Left lobe of liver (tissue), 2 donors: ENCODE measurements around the gene VPS35L. TPM values are rescaled to one million over a fixed set of nuclear protein-coding genes. Genes with fewer than 3 reads are reported as not detected.
A peak's percentile ranks its signal among the peaks of the same experiment; 100 is the strongest.
"Not testable (repeated sequence)": the region's sequence is repeated elsewhere in the genome, so short reads cannot be mapped to it uniquely, and the experiment has no call there.

Experiments
- ATAC-seq: fragments of 200-7000 bp; cut with Tn5 transposase; one replicate; pipeline ENCODE4 v1.9.1; 2020; ENCODE audit warnings: mild to moderate bottlenecking, moderate library complexity
- DNase-seq: peaks from one replicate; pipeline ENCODE4 v3.0.0-alpha.2; 2020; ENCODE audit warnings: low spot score
- total RNA-seq: library from RNA; stranded (reverse); gene quantifications from one replicate; pipeline ENCODE4 v1.2.1, GENCODE V29; 2021
- donor health status: DM: no; HTN: no; CAD: no; lungs with moderate emphysema.
- donor health status: DM: no; HTN: yes; CAD: no.

Gene VPS35L
- total RNA-seq, 1 donor from 2014 or later: 16.5 TPM

GRCh38 chr16:19642501-19642900 lies 87.0 kb downstream of the VPS35L start:
- no peak for ATAC-seq

GRCh38 chr16:19644877-19645276 lies 89.4 kb downstream of the VPS35L start:
- ATAC-seq: no peak
- DNase-seq: no peak

More at GRCh38 chr16:19642501-19642900, 87.0 kb downstream of the VPS35L start:
- no peak for DNase-seq

DNA sequence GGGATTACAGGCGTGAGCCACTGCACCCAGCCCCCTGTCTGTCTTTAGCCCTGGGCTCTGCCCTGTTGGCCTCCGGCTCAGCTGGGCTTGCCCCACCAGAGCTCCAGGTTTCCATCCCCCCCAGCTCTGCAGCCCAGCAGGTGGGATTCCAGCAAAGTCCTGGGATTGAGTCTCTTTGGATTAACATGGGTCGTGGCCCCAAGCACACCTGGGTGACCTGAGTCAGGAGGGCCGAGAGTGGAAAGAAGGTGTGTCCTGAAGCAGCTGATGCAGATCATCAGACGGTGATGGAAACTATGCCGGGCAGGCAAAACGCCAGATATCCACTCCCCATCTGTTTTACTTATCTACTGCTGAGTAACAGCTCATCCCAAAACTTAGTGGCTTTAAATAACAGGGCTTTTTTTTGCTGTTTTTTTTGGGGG lies 90.1 kb downstream of the VPS35L start:
- no peak for DNase-seq

DNA sequence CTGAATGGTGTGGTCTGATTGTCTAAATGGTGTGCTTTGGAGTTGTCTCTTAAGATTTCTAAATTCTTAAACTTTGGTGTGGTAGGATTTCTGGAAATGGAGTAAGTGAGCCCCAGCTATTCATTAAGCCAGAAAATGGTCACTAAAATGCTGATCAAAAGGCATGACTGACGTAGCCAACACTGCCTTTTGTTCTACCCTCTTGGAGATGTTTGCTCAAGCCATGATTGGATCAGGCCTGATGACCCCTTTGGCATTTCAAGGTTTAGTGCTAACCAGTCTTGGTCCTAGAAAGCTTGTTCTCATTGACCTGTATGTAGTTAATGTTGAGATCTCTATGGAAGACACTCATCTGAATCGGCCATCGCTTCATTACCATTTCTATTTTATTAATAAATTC lies 94.5 kb downstream of the VPS35L start:
- ATAC-seq (no peak), DNase-seq (no peak)

More for the DNA sequence above, 90.1 kb downstream of the VPS35L start:
- no peak for ATAC-seq

- DNase-seq: no peak
- ATAC-seq: no peak
These were observed 98.6 kb downstream of the VPS35L start for GRCh38 chr16:19654147-19654546.

DNA sequence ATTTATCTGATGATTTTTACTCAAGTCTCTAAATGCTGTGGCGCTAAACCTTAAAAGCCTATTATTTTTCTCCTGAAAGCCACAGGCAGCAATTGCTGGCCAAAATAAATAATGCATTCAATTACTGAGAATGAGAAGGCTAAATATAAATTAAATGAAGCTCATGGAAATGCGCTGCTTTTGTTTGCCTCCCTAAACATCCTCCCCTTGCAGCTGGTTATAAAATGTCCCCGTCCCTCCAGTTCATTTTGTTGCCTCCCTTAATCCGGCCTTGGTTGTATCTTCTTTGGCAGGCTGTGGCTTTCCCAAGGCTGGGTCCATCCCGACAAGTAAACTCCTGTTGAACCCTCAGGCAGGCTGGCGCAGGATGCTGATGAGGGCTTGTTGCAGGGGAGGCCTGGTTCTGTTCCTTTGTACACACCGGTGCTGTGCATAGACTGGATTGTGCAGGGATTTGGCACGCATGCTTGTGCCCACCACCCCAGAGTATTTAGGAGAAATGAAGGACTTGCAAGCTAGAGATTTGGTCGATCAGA lies 99.8 kb downstream of the VPS35L start:
- DNase-seq (no peak), ATAC-seq (no peak)

- DNase-seq: no peak
- ATAC-seq: no peak
These were observed 102.3 kb downstream of the VPS35L start for GRCh38 chr16:19657831-19658230.

DNA sequence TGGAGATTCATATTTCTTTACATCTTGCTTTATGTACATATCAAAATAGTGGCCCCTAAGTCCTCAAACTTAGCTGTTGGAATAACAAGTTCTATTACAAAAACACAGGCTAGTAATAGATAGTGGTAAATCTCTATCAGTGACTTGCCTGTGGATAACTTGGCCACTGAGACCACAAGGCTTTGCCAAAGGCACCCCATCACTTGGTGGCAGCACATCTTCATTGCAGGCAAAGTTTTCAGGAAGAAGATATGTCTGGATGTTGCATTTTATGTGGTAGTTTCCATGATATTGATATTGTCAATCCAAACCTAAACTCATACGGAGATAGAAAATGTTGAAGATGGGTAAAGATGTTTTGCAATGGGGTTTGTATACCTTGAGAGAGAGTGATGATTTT lies 104.1 kb downstream of the VPS35L start:
- ATAC-seq: no peak

DNA sequence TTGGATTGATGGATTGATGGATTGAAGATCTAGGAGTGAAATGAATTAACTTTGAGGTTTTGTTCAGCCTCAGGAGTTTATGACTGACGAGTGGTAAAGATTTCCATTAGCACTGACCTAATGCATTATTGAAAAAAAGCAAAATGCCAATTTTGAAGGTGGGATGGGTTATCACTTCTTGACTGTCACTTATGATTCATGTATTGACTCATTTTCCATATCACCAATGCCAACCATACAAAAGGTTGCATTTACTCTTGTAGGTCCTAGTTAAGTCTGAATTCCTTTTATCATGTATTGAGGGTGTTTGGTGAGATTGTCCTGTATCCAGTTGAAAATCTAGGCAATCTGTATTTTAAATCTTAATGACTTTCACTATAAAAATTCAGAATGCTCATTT lies 104.9 kb downstream of the VPS35L start:
- ATAC-seq (no peak), DNase-seq (no peak)

More for the DNA sequence above, 104.1 kb downstream of the VPS35L start:
- no peak for DNase-seq

DNA sequence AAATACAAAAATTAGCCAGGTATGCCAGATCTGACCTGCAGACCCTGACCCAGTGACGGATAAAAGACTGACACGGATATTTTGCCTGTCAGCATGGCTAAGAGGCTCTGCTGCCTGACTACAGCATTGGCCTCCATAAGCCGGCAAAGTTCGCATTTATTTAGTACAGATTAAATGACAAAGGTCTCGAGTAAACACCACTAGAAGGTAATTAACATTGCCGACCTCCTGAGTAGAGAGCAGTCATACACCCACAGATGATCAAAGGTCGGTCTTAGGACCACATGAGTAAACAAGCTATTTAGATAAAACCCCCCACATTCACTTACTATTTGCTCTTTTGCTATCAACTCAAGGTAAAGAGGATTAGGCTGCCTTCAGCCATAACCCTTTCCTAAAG lies 106.8 kb downstream of the VPS35L start:
- DNase-seq (no peak), ATAC-seq (no peak)

GRCh38 chr16:19664166-19664565 lies 108.7 kb downstream of the VPS35L start:
- DNase-seq (no peak), ATAC-seq (no peak)

DNA sequence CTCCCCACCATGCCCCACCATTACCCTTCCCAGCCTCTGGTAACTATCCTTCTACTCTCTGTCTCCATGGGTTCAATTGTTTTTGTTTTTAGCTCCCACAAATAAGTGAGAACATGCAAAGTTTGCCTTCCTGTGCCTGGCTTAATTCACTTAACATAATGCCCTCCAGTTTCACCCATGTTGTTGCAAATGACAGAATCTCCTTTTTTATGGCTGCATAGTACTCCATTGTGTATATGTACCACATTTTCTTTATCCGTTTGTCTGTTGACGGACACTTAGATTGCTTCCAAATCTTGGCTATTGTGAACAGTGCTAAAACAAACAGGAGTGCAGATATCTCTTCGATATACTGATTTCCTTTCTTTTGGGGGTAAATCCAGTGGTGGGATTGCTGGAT lies 109.8 kb downstream of the VPS35L start:
- not testable (repeated sequence) for DNase-seq, ATAC-seq

- DNase-seq (no peak), ATAC-seq (no peak)
These were observed 111.0 kb downstream of the VPS35L start for GRCh38 chr16:19666477-19666876.

- DNase-seq (no peak), ATAC-seq (no peak)
These were observed 116.9 kb downstream of the VPS35L start for GRCh38 chr16:19672378-19672777.

DNA sequence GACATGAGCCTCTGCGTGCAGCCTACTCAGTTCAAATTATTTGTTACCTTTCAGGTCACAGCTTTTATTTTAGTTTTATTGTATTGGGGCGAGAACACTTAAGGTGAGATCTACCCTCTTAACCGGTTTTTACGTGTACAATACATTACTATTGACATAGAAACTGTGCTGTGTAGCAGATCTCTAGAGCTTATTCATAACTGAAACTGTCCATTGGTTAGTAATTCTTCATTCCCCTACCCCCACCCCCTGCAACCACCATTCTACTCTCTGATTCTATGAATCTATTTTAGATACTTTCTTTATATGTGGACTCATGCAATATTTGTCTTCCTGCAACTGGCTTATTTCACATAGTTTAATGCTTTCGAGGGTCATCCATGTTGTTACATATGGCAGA lies 119.0 kb downstream of the VPS35L start:
- DNase-seq: no peak

GRCh38 chr16:19677402-19677801 lies 121.9 kb downstream of the VPS35L start:
- ATAC-seq (no peak), DNase-seq (no peak)

More for the DNA sequence above, 119.0 kb downstream of the VPS35L start:
- no peak for ATAC-seq

GRCh38 chr16:19678804-19679203 lies 123.3 kb downstream of the VPS35L start:
- ATAC-seq (no peak), DNase-seq (no peak)

DNA sequence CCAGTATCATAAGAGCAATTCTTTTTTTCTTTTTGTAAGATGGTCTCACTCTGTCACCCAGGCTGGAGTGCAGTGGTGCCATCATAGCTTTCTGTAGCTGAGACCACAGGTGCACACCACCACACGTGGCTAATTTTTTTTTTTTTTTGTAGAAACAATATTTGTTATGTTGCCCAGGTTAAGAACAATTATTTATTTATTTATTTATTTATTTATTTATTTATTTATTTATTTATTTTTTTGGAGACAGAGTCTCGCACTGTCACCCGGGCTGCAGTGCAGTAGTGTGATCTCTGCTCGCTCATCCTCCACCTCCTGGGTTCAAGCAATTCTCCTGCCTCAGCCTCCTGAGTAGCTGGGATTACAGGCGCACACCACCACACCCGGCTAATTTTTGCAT lies 123.8 kb downstream of the VPS35L start:
- DNase-seq, ATAC-seq: not testable (repeated sequence)

DNA sequence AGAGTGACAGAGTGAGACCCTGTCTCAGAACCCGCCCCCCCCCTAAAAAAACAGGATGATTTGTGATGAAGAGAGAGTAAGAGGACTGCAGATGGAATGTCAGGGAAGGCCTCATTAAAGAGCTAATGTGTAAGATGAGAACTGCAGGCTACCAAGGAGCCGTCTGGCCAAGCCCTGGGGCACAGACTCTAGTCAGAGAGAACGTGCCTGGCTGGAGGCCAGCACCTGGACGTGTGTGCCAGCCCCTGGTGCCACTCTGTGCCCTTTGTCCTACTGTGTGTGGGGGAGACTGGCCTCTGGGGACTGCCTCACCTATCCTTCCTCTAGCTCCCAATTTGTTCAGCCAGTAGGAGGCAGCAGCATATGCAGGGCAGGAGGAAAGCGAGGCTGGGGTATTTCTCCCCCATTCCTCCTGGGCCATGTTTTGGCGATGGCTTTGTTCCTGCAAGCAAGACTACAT lies 125.4 kb downstream of the VPS35L start:
- peak; percentile 28 for ATAC-seq

DNA sequence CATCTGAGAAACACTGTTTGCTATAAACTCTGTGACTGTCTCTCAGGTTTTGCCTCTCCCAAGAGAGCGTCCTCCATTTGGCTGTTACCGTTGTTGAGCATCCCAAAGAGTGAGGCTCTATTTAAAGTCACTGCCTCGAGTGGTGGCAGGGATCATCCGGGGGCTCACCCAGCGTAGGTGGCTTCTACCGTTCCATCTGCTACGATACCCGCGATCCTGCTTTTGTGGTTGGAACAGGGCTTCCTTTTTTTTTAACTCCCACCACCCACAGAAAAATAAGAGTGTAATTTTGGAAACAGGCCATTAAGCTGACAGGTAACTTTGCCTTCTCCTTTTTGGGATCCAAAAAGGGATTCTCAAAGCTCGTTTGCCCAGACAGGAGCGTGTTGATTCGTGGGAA lies 126.1 kb downstream of the VPS35L start:
- DNase-seq (no peak), ATAC-seq (no peak)

More for the DNA sequence above, 125.4 kb downstream of the VPS35L start:
- no peak for DNase-seq

GRCh38 chr16:19683453-19684236 lies 128.1 kb downstream of the VPS35L start:
- DNase-seq (no peak), ATAC-seq (no peak)

- DNase-seq (no peak), ATAC-seq (no peak)
These were observed 129.7 kb downstream of the VPS35L start for GRCh38 chr16:19685176-19685575.
